Muscle layer of duodenum (tissue), 2 donors: ENCODE results near the gene ADAMTS6.

Source experiments
- H3K27ac ChIP-seq: one replicate; pipeline ENCODE4 v1.7.0; 2013; ENCODE audit warnings: mild to moderate bottlenecking, low read length
- H3K27me3 ChIP-seq: one replicate; pipeline ENCODE4 v1.7.0; 2013; ENCODE audit warnings: low read depth, mild to moderate bottlenecking, control low read depth, low read length
- H3K36me3 ChIP-seq, 2 donors: one replicate each; pipeline ENCODE4 v1.7.0; 2013; ENCODE audit warnings: low read length in 2 of 2, control low read depth in 1 of 2, mild to moderate bottlenecking in 1 of 2; ENCODE audit not compliant: insufficient read depth in 2 of 2, control insufficient read depth in 1 of 2
- H3K4me1 ChIP-seq, 2 donors: one replicate each; pipeline ENCODE4 v1.7.0; 2013; ENCODE audit warnings: low read length in 2 of 2, mild to moderate bottlenecking in 2 of 2, control low read depth in 1 of 2, moderate library complexity in 1 of 2; ENCODE audit not compliant: insufficient read depth in 2 of 2, control insufficient read depth in 1 of 2
- H3K4me3 ChIP-seq, 2 donors: one replicate each; pipeline ENCODE4 v1.7.0; 2013; ENCODE audit warnings: low read length in 2 of 2, low read depth in 1 of 2, mild to moderate bottlenecking in 1 of 2
- H3K9me3 ChIP-seq, 2 donors: one replicate each; pipeline ENCODE4 v1.7.0; 2013; ENCODE audit warnings: low read length in 2 of 2, control low read depth in 1 of 2, mild to moderate bottlenecking in 1 of 2; ENCODE audit not compliant: control insufficient read depth in 1 of 2
- donor health status: healthy.

The ADAMTS6 gene

DNA sequence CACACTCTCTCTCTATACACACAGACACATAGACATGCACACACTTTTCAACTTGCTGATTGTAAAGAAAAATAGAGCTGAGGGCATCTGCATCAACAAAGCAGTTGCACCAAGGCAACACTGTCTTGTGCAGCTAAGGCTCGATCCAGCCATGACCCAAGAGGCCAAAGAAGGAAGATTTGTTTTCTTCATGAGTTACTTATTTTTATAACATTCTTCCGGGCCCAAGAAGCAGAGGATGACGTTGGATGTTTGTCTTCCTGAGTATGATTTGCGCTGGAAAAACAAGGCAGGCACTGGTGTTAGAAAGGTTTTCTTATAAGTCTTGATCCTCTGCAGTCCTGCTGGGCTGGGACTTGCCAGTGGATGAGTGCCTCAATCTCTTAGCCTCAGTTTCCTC is 344.1 kb downstream of the ADAMTS6 start:
- Histone ChIP-seq H3K36me3 (no peaks in the 10 kb centered on the region), H3K4me1 (no peaks in the 10 kb centered on the region), H3K27me3 (no peaks in the 10 kb centered on the region), H3K27ac (no peak overlapping the region), H3K4me3 (no peak overlapping the region), H3K9me3 (no peaks in the 10 kb centered on the region)

- H3K27ac ChIP-seq: no peak overlapping the region
- no peaks in the 10 kb centered on the region for H3K36me3 ChIP-seq
- H3K4me3 ChIP-seq: no peak overlapping the region
- no peaks in the 10 kb centered on the region for H3K4me1 ChIP-seq
- no peaks in the 10 kb centered on the region for H3K9me3 ChIP-seq
- H3K27me3 ChIP-seq: no peaks in the 10 kb centered on the region
Observed at GRCh38 chr5:65133477-65134110, 348.1 kb downstream of the ADAMTS6 start.

GRCh38 chr5:65132386-65132785 is 349.3 kb downstream of the ADAMTS6 start:
- Histone ChIP-seq H3K9me3 (no peaks in the 10 kb centered on the region), H3K27ac (no peak overlapping the region)

GRCh38 chr5:65128226-65128625 is 353.5 kb downstream of the ADAMTS6 start:
- H3K9me3 ChIP-seq: no peaks in the 10 kb centered on the region
- H3K27ac ChIP-seq: no peak overlapping the region
- no peaks in the 10 kb centered on the region for H3K27me3 ChIP-seq
- H3K4me1 ChIP-seq: peaks cover 0 to 6% of the 10 kb centered on the region in 2 donors
- no peak overlapping the region for H3K4me3 ChIP-seq
- H3K36me3 ChIP-seq: no peaks in the 10 kb centered on the region

More at GRCh38 chr5:65132386-65132785, 349.3 kb downstream of the ADAMTS6 start:
- no peaks in the 10 kb centered on the region for H3K27me3 ChIP-seq
- no peaks in the 10 kb centered on the region for H3K36me3 ChIP-seq
- H3K4me3 ChIP-seq: no peak overlapping the region
- no peaks in the 10 kb centered on the region for H3K4me1 ChIP-seq

- H3K4me3 ChIP-seq: no peak overlapping the region
- no peaks in the 10 kb centered on the region for H3K27me3 ChIP-seq
- H3K9me3 ChIP-seq: no peaks in the 10 kb centered on the region
- H3K27ac ChIP-seq: peak overlapping the region; percentile 19
- H3K36me3 ChIP-seq: no peaks in the 10 kb centered on the region
- H3K4me1 ChIP-seq: peaks cover 0 to 6% of the 10 kb centered on the region in 2 donors
Observed at GRCh38 chr5:65127161-65127901, 354.4 kb downstream of the ADAMTS6 start.

DNA sequence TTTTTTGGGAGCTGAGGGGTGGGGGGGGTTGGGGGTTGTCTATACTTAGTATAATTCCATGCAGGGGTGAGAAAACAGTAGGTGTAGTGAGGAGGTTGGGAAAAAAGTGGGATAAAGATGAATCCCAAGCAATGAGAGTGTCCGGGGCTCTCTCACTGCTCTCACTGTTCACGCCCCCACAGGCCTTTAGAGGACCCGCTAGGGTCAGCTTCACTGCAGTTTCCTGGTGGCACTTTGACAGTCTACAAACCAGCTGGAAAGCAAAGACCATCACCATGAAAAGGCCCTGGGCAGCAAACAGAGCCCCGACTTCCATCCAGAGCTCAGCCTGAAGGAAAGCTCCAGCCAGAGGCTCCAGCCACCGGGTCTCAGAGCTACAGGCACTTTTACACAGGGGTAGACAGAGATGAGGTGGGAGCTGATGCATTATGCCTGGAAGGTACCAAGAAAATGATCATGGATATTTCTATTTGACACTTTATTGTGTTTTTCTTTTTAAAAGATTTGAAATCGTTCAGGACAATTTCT is 355.1 kb downstream of the ADAMTS6 start:
- H3K9me3 ChIP-seq: no peaks in the 10 kb centered on the region
- no peaks in the 10 kb centered on the region for H3K27me3 ChIP-seq
- peak overlapping the region; percentile 19 for H3K27ac ChIP-seq
- H3K36me3 ChIP-seq: no peaks in the 10 kb centered on the region
- peaks cover 0 to 6% of the 10 kb centered on the region in 2 donors for H3K4me1 ChIP-seq
- H3K4me3 ChIP-seq: no peak overlapping the region

GRCh38 chr5:65125591-65126541 is 355.9 kb downstream of the ADAMTS6 start:
- H3K36me3 ChIP-seq: no peaks in the 10 kb centered on the region
- H3K27ac ChIP-seq: no peak overlapping the region
- no peaks in the 10 kb centered on the region for H3K9me3 ChIP-seq
- peaks cover 0 to 6% of the 10 kb centered on the region in 2 donors for H3K4me1 ChIP-seq
- H3K27me3 ChIP-seq: no peaks in the 10 kb centered on the region
- H3K4me3 ChIP-seq: no peak overlapping the region

GRCh38 chr5:65121880-65122436 is 359.8 kb downstream of the ADAMTS6 start:
- Histone ChIP-seq H3K4me3 (no peak overlapping the region), H3K4me1 (peaks cover 0 to 6% of the 10 kb centered on the region in 2 donors), H3K27ac (no peak overlapping the region), H3K9me3 (peaks cover 0 to 5% of the 10 kb centered on the region in 2 donors), H3K27me3 (no peaks in the 10 kb centered on the region), H3K36me3 (no peaks in the 10 kb centered on the region)

- peaks cover 0 to 5% of the 10 kb centered on the region in 2 donors for H3K9me3 ChIP-seq
- H3K36me3 ChIP-seq: no peaks in the 10 kb centered on the region
- no peak overlapping the region for H3K27ac ChIP-seq
- no peaks in the 10 kb centered on the region for H3K27me3 ChIP-seq
- no peaks in the 10 kb centered on the region for H3K4me1 ChIP-seq
- H3K4me3 ChIP-seq: no peak overlapping the region
Observed at GRCh38 chr5:65120371-65120967, 361.3 kb downstream of the ADAMTS6 start.

DNA sequence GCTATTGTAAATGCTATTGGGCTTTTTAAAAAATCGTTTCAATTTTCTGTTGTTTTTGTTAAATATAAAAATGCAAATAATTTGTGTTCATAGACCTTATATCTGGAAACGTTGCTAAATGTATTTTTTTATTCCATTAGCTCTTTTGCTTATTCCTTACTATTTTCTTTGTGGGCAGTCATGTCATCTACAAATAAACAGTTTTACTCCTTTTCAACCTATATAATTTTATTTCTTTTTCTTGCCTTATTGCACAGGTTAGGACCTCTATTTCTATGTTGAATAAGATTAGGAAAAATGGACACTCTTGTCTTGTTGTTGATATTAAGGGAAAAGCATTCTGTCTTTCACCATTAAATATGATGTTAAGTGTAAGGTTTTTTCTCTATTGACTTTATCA is 364.2 kb downstream of the ADAMTS6 start:
- Histone ChIP-seq H3K27me3 (no peaks in the 10 kb centered on the region), H3K36me3 (no peaks in the 10 kb centered on the region), H3K9me3 (peaks cover 0 to 5% of the 10 kb centered on the region in 2 donors), H3K27ac (no peak overlapping the region), H3K4me1 (no peaks in the 10 kb centered on the region), H3K4me3 (no peak overlapping the region)
